Vagina (tissue), 2 donors: ENCODE results near the gene SMS.

ENCODE experiments used
- CTCF ChIP-seq, 3 experiments: fragments of 450-650 bp in 2 of 3; fragments of 200-600 bp in 1 of 3; sonication (generic) in 1 of 3; IDR thresholded peaks; one replicate each; pipeline ENCODE4 v1.5.1; 2017 to 2019; ENCODE audit warnings: antibody characterized with exemption in 3 of 3, mild to moderate bottlenecking in 2 of 3, moderate library complexity in 2 of 3
- POLR2A ChIP-seq, 2 donors: fragments of 450-650 bp; IDR thresholded peaks; one replicate each; pipeline ENCODE4 v1.6.1; 2017; ENCODE audit warnings: antibody characterized with exemption in 2 of 2, mild to moderate bottlenecking in 2 of 2, moderate library complexity in 2 of 2
- POLR2AphosphoS5 ChIP-seq, 2 donors: sonication (generic); formaldehyde crosslinking; IDR thresholded peaks; one replicate each; pipeline ENCODE4 v1.9.0; 2017; ENCODE audit warnings: antibody characterized with exemption in 2 of 2, mild to moderate bottlenecking in 2 of 2, low read depth in 1 of 2; ENCODE audit not compliant: insufficient read depth in 1 of 2

- no peak for TF ChIP-seq CTCF (IDR thresholded peaks at IDR 0.05)
- TF ChIP-seq POLR2AphosphoS5 (IDR thresholded peaks at IDR 0.05; ENCODE audit: insufficient read depth in 1 of 2, low read depth in 1 of 2), result no peak
- TF ChIP-seq POLR2A (IDR thresholded peaks at IDR 0.05), result no peak
Observed at GRCh38 chrX:22012931-22013330, 72.4 kb downstream of the SMS start.
